ELR (cell line): ENCODE data around the gene KDELR1.

Experiments
- DNase-seq: peaks from one replicate; pipeline ENCODE4 v3.0.0-alpha.2; 2015; ENCODE audit warnings: low read depth

KDELR1 gene

DNA sequence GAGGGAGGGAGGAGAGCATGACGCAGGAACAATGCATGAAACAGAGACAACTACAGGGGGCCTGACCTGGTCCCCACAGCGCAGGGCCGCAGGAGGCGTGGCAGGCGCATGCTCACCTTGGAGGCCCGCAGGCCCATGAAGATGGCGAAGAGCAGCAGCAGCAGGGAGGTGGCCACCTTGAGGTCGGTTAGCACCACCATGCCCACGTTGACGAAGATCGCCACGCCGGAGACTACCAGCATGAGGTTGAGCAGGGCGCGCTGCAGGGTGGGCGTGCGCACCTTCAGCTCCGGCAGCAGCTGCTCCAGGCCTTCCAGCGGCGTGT is 49.0 kb downstream of the KDELR1 start:
- DNase-seq: no peak

GRCh38 chr19:48341515-48342413 is 49.6 kb downstream of the KDELR1 start:
- no peak for DNase-seq

- no peak for DNase-seq
Observed at GRCh38 chr19:48340995-48341394, 50.4 kb downstream of the KDELR1 start.

- no peak for DNase-seq
Observed at GRCh38 chr19:48338802-48339503, 52.4 kb downstream of the KDELR1 start.

DNA sequence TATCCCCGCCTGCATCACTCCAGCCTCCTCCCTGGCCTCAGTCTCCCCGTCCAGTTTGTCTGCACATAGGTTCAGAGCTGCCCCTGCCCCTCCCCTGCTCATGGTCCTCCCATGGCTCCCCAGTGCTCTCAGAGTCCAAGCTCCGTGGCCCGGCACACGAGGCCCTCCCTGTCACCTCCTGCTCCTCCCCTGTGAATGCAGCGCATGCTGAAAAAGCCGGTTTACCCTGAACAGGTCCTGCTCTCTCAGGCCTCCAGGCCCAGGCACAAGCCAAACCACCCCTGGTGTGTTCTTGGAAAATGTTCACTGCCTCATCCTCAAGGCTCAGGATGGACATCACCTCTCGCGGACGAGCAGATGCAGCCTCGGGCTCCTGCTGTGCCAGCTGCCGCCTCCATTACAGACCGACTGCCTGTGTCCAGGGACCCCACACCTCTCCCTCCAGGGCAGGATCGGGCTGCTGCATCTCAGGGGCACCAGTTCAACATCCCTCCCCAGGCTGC is 53.0 kb downstream of the KDELR1 start:
- DNase-seq: no peak

- peak; percentile 93 for DNase-seq
Observed at GRCh38 chr19:48333467-48334384, 57.6 kb downstream of the KDELR1 start.

GRCh38 chr19:48332662-48333466 is 58.5 kb downstream of the KDELR1 start:
- DNase-seq: peak; percentile 96
